Measurements from ENCODE around the gene CASZ1. TPM values are rescaled to one million over a fixed set of nuclear protein-coding genes. Genes with fewer than 3 reads are reported as not detected.

CASZ1 gene
- total and polyA plus RNA-seq, 3 donors from 2014 or later, result 9.4 to 12.3 (median 10.3) TPM

- TF ChIP-seq POLR2A (IDR thresholded peaks at IDR 0.05) (no peak), CTCF (IDR thresholded peaks at IDR 0.05) (no peak)
- Histone ChIP-seq H3K36me3 (ENCODE audit: low read depth, missing control alignments) (no peaks in the 10 kb centered on the region), H3K4me3 (no peak overlapping the region), H3K4me1 (peaks cover 11% of the 10 kb centered on the region), H3K27me3 (no peaks in the 10 kb centered on the region), H3K27ac (no peak overlapping the region), H3K9me3 (no peaks in the 10 kb centered on the region)
- intact Hi-C loops (cut with DNase I; ENCODE audit: low total_unique reads), result no loop called here
- WGBS, 2 donors, result 93% methylated on average over 17 to 25 of the region's 25 CpGs
- DNase-seq, result no peak
These were observed 167.2 kb downstream of the CASZ1 start for GRCh38 chr1:10629091-10629815.

GRCh38 chr1:10628685-10629084, 167.8 kb downstream of the CASZ1 start:
- peaks cover 11% of the 10 kb centered on the region for H3K4me1 ChIP-seq
- no peaks in the 10 kb centered on the region for H3K9me3 ChIP-seq
- no peaks in the 10 kb centered on the region for H3K36me3 ChIP-seq (ENCODE audit: low read depth, missing control alignments)
- no peak overlapping the region for H3K27ac ChIP-seq
- TF ChIP-seq CTCF (IDR thresholded peaks at IDR 0.05) (no peak), POLR2A (IDR thresholded peaks at IDR 0.05) (no peak)
- DNase-seq, result peak; percentile 74
- H3K27me3 ChIP-seq, result no peaks in the 10 kb centered on the region
- 61 to 81% methylated on average over 4 to 7 of the region's 7 CpGs for WGBS, 2 donors
- intact Hi-C loops (cut with DNase I; ENCODE audit: low total_unique reads), result no loop called here
- H3K4me3 ChIP-seq, result no peak overlapping the region

- H3K4me3 ChIP-seq, result no peak overlapping the region
- H3K36me3 ChIP-seq (ENCODE audit: low read depth, missing control alignments), result no peaks in the 10 kb centered on the region
- TF ChIP-seq CTCF (IDR thresholded peaks at IDR 0.05) (no peak), POLR2A (IDR thresholded peaks at IDR 0.05) (no peak)
- peaks cover 3% of the 10 kb centered on the region for H3K4me1 ChIP-seq
- no peaks in the 10 kb centered on the region for H3K9me3 ChIP-seq
- intact Hi-C loops (cut with DNase I; ENCODE audit: low total_unique reads), result no loop called here
- H3K27ac ChIP-seq, result no peak overlapping the region
- no peaks in the 10 kb centered on the region for H3K27me3 ChIP-seq
- DNase-seq, result no peak
- WGBS, 2 donors, result 91 to 93% methylated on average over 13 to 22 of the region's 22 CpGs
These were observed 169.5 kb downstream of the CASZ1 start for GRCh38 chr1:10626791-10627410.

- Histone ChIP-seq H3K27me3 (no peaks in the 10 kb centered on the region), H3K4me1 (no peaks in the 10 kb centered on the region), H3K4me3 (no peak overlapping the region), H3K9me3 (no peaks in the 10 kb centered on the region), H3K36me3 (ENCODE audit: low read depth, missing control alignments) (no peaks in the 10 kb centered on the region), H3K27ac (no peak overlapping the region)
- intact Hi-C loops (cut with DNase I; ENCODE audit: low total_unique reads), result no loop called here
- DNase-seq, result no peak
- 87 to 90% methylated on average over 10 to 13 of the region's 13 CpGs for WGBS, 2 donors
- TF ChIP-seq POLR2A (IDR thresholded peaks at IDR 0.05), result no peak
- no peak for TF ChIP-seq CTCF (IDR thresholded peaks at IDR 0.05)
These were observed 170.2 kb downstream of the CASZ1 start for GRCh38 chr1:10626131-10626731.

Data from testis (tissue), 3 donors.